Esophagus squamous epithelium (tissue), 5 donors: ENCODE measurements around the gene PSMB7. TPM values are rescaled to one million over a fixed set of nuclear protein-coding genes. Genes with fewer than 3 reads are reported as not detected.

Experiments used
- DNase-seq: peaks from one replicate; lab custom pipeline; 2025; lab: John Stamatoyannopoulos, UW
- H3K27ac ChIP-seq, 4 donors: fragments of 200-600 bp; sonication (generic); one replicate each; pipeline ENCODE4 v1.5.1; 2016 to 2019; ENCODE audit warnings: mild to moderate bottlenecking in 1 of 4
- H3K27me3 ChIP-seq, 4 donors: fragments of 200-600 bp; sonication (generic); 1 replicate in 3 of 4; 2 replicates in 1 of 4; pipeline versions ENCODE4 v1.5.1 to v1.6.0; 2017 to 2021; ENCODE audit warnings: antibody characterized with exemption in 1 of 4
- H3K36me3 ChIP-seq, 3 donors: fragments of 200-600 bp; sonication (generic); one replicate each; pipeline ENCODE4 v1.5.1; 2016 to 2019
- H3K4me1 ChIP-seq, 3 donors: fragments of 200-600 bp; sonication (generic); one replicate each; pipeline ENCODE4 v1.5.1; 2017 to 2019
- H3K4me3 ChIP-seq, 4 donors: fragments of 200-600 bp; sonication (generic); 1 replicate in 3 of 4; 2 replicates in 1 of 4; pipeline ENCODE4 v1.5.1; 2016 to 2019; ENCODE audit warnings: mild to moderate bottlenecking in 2 of 4, moderate library complexity in 1 of 4
- H3K9me3 ChIP-seq, 3 donors: fragments of 200-600 bp; sonication (generic); one replicate each; pipeline ENCODE4 v1.5.1; 2016 to 2019
- CTCF ChIP-seq, 6 experiments: fragments of 450-650 bp in 4 of 6; fragments of 200-600 bp in 2 of 6; sonication (generic) in 2 of 6; IDR thresholded peaks; one replicate each; pipeline ENCODE4 v1.5.1; 2016 to 2019; ENCODE audit warnings: antibody characterized with exemption in 6 of 6, mild to moderate bottlenecking in 4 of 6, moderate library complexity in 4 of 6
- POLR2A ChIP-seq, 4 donors: fragments of 450-650 bp; IDR thresholded peaks; one replicate each; pipeline ENCODE4 v1.6.1; 2017; ENCODE audit warnings: antibody characterized with exemption in 4 of 4, mild to moderate bottlenecking in 4 of 4, moderate library complexity in 3 of 4
- WGBS, 2 donors: methylation state at CpG; one replicate each; pipeline ENCODE4 v1.1.5; 2018; 5-methylcytosine and 5-hydroxymethylcytosine counted together
- intact Hi-C: fragments of 100-400 bp; cut with DNase I; formaldehyde crosslinking; loops from one replicate; pipeline ENCODE4 v1.15.0; 2022
- total RNA-seq, 4 donors: library from RNA; depleted of rRNA; stranded (reverse); fragments of >200 nt; gene quantifications; one replicate each; pipeline ENCODE4 v1.1.0, GENCODE V29; 2016
- donor health status: DM: yes; HTN: yes; CAD: no.

Gene PSMB7
- total RNA-seq, 4 donors from 2014 or later = 114 to 229 (median 170) TPM

GRCh38 chr9:124385623-124386022, 29.6 kb downstream of the PSMB7 start:
- intact Hi-C loops = no loop called here
- Histone ChIP-seq H3K27me3 (no peaks in the 10 kb centered on the region), H3K4me1 (peaks cover 0 to 26% (median 0%) of the 10 kb centered on the region in 3 donors), H3K9me3 (no peaks in the 10 kb centered on the region), H3K27ac (no peak overlapping the region), H3K36me3 (peaks cover 0 to 43% (median 7%) of the 10 kb centered on the region in 3 donors), H3K4me3 (no peak overlapping the region)
- no peak for DNase-seq
- TF ChIP-seq CTCF (IDR thresholded peaks at IDR 0.05) (no peak), POLR2A (IDR thresholded peaks at IDR 0.05) (no peak)
- 80 to 89% methylated on average over 7 of the region's 7 CpGs for WGBS, 2 donors

- no peaks in the 10 kb centered on the region for H3K27me3 ChIP-seq
- no peaks in the 10 kb centered on the region for H3K9me3 ChIP-seq
- H3K4me3 ChIP-seq = no peak overlapping the region
- peaks cover 0 to 19% (median 0%) of the 10 kb centered on the region in 3 donors for H3K4me1 ChIP-seq
- WGBS, 2 donors = 83 to 92% methylated on average over 5 of the region's 5 CpGs
- H3K27ac ChIP-seq = no peak overlapping the region
- H3K36me3 ChIP-seq = peaks cover 0 to 50% (median 7%) of the 10 kb centered on the region in 3 donors
- TF ChIP-seq CTCF (IDR thresholded peaks at IDR 0.05) = no peak
- no peak for TF ChIP-seq POLR2A (IDR thresholded peaks at IDR 0.05)
- DNase-seq = no peak
- intact Hi-C loops = no loop called here
These were observed 30.4 kb downstream of the PSMB7 start for GRCh38 chr9:124384846-124385245.

GRCh38 chr9:124384210-124384609, 31.0 kb downstream of the PSMB7 start:
- intact Hi-C loops = no loop called here
- Histone ChIP-seq H3K27ac (no peak overlapping the region), H3K9me3 (no peaks in the 10 kb centered on the region), H3K4me1 (peaks cover 0 to 14% (median 0%) of the 10 kb centered on the region in 3 donors), H3K4me3 (no peak overlapping the region), H3K27me3 (no peaks in the 10 kb centered on the region), H3K36me3 (peaks cover 0 to 57% (median 7%) of the 10 kb centered on the region in 3 donors)
- TF ChIP-seq POLR2A (IDR thresholded peaks at IDR 0.05) = no peak
- TF ChIP-seq CTCF (IDR thresholded peaks at IDR 0.05) = no peak
- 84 to 91% methylated on average over 7 of the region's 7 CpGs for WGBS, 2 donors
- no peak for DNase-seq

GRCh38 chr9:124381170-124381945, 33.9 kb downstream of the PSMB7 start:
- intact Hi-C loops = no loop called here
- Histone ChIP-seq H3K4me3 (no peak overlapping the region), H3K27ac (no peak overlapping the region), H3K9me3 (no peaks in the 10 kb centered on the region), H3K4me1 (peaks cover 0 to 10% (median 3%) of the 10 kb centered on the region in 3 donors), H3K36me3 (peaks cover 0 to 63% (median 7%) of the 10 kb centered on the region in 3 donors), H3K27me3 (no peaks in the 10 kb centered on the region)
- WGBS, 2 donors = 70 to 71% methylated on average over 4 of the region's 4 CpGs
- no peak for DNase-seq
- no peak for TF ChIP-seq CTCF (IDR thresholded peaks at IDR 0.05)
- TF ChIP-seq POLR2A (IDR thresholded peaks at IDR 0.05) = no peak
